Smooth muscle cell (in vitro differentiated cells): Measurements from ENCODE around the gene CCIN. TPM values are rescaled to one million over a fixed set of nuclear protein-coding genes. Genes with fewer than 3 reads are reported as not detected.

Experiments
- DNase-seq: peaks from one replicate; lab custom pipeline; 2025; ENCODE audit not compliant: unreplicated experiment; lab: John Stamatoyannopoulos, UW
- H2AFZ ChIP-seq: fragments of 200-600 bp; sonication (generic); 2 replicates; pipeline ENCODE4 v1.6.0; 2016; ENCODE audit warnings: antibody characterized with exemption, low read depth, mild to moderate bottlenecking
- H3F3A ChIP-seq: fragments of 200-600 bp; sonication (generic); 2 replicates; pipeline ENCODE4 v1.6.0; 2017; ENCODE audit warnings: antibody characterized with exemption, low read depth
- H3K27ac ChIP-seq: fragments of 200-600 bp; sonication (generic); 2 replicates; pipeline ENCODE4 v1.5.1; 2016; ENCODE audit warnings: low read depth, mild to moderate bottlenecking
- H3K27me3 ChIP-seq: fragments of 200-600 bp; sonication (generic); 2 replicates; pipeline ENCODE4 v1.6.1; 2016; ENCODE audit warnings: low read depth, mild to moderate bottlenecking
- H3K36me3 ChIP-seq: fragments of 200-600 bp; sonication (generic); 2 replicates; pipeline ENCODE4 v1.5.1; 2016; ENCODE audit warnings: low read depth
- H3K4me1 ChIP-seq: fragments of 200-600 bp; sonication (generic); 2 replicates; pipeline ENCODE4 v1.5.1; 2016; ENCODE audit warnings: low read depth
- H3K4me2 ChIP-seq: fragments of 200-600 bp; sonication (generic); 2 replicates; pipeline ENCODE4 v1.6.0; 2016; ENCODE audit warnings: mild to moderate bottlenecking
- H3K4me3 ChIP-seq: fragments of 200-600 bp; sonication (generic); 2 replicates; pipeline ENCODE4 v1.5.1; 2016; ENCODE audit warnings: mild to moderate bottlenecking
- H3K79me2 ChIP-seq: fragments of 200-600 bp; sonication (generic); 2 replicates; pipeline ENCODE4 v1.6.0; 2016; ENCODE audit warnings: low read depth, mild to moderate bottlenecking
- H3K9ac ChIP-seq: fragments of 200-600 bp; sonication (generic); 2 replicates; pipeline ENCODE4 v1.6.0; 2016; ENCODE audit warnings: low read depth
- H3K9me3 ChIP-seq: fragments of 200-600 bp; sonication (generic); replicated peaks from 2 replicates; pipeline ENCODE4 v1.5.1; 2016; ENCODE audit warnings: low read depth
- H4K20me1 ChIP-seq: fragments of 200-600 bp; sonication (generic); 2 replicates; pipeline ENCODE4 v1.6.0; 2016; ENCODE audit warnings: low read depth
- CTCF ChIP-seq: fragments of 200-600 bp; sonication (generic); IDR thresholded peaks from 2 replicates; pipeline ENCODE4 v1.5.1; 2017; ENCODE audit warnings: borderline replicate concordance, mild to moderate bottlenecking, antibody characterized with exemption; ENCODE audit not compliant: insufficient read depth, poor library complexity, severe bottlenecking
- WGBS: methylation state at CpG from one replicate; pipeline ENCODE4 v1.1.7; 2016; ENCODE audit warnings: low lambda C conversion rate; 5-methylcytosine and 5-hydroxymethylcytosine counted together
- polyA plus RNA-seq: library from polyadenylated mRNA; unstranded; fragments of >200 nt; fragmentation: Nextera tagmentation; extraction: Ambion mirVana; gene quantifications from 2 replicates; pipeline ENCODE4 v1.2.1, GENCODE V29; 2016
- total RNA-seq: library from RNA; depleted of rRNA; stranded (reverse); fragments of >200 nt; gene quantifications from 2 replicates; pipeline ENCODE4 v1.2.3, GENCODE V29; 2014

CCIN gene
- total and polyA plus RNA-seq, 2 experiments from 2014 or later, result 0.31 to 1.3 TPM

DNA sequence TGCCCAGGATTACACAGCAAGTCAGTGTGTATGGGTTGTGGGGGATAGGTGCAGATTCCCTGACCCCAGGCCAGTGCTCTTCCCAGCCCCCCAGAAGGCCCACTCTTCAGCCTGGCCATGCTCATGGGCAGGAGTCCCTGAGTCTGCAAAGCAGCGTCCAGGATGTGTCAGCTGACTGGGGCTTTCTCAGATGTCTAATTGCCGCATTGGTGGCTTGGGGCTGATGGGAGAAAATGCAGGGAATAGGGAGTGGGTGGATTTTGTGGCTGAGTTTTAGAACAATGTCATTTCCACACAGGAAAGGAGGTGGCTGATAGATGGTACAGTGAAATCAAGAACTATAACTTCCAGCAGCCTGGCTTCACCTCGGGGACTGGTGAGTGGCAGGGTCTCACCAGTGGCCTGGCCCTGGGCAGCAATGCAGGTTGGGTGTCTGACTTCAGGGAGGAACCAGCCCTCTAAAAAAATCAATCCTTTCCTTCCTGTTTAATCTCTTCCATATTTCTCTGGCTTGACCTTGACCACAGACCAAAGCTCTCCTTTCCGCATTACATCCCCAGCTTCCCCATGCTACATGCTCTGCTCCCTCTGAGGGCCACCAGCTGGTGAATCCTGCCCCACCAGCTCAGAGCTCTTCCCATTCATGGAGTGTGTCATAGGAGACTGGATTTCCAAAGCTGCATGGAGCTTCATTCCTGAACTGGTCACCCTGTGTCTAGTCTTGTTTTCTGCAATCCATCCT is 18.4 kb upstream of the CCIN start:
- no peak for DNase-seq
- Histone ChIP-seq H3K4me1 (peaks cover 5% of the 10 kb centered on the region), H3F3A (peaks cover 38% of the 10 kb centered on the region), H3K9me3 (no peaks in the 10 kb centered on the region), H2AFZ (no peak overlapping the region), H4K20me1 (no peaks in the 10 kb centered on the region), H3K36me3 (no peaks in the 10 kb centered on the region), H3K4me2 (peak overlapping the region; percentile 28), H3K27ac (peak overlapping the region; percentile 83), H3K4me3 (no peak overlapping the region), H3K79me2 (no peaks in the 10 kb centered on the region), H3K9ac (peak overlapping the region; percentile 7), H3K27me3 (no peaks in the 10 kb centered on the region)
- TF ChIP-seq CTCF, result no peak
- WGBS, result 34% methylated on average over 4 of the region's 4 CpGs

GRCh38 chr9:36151316-36152210 is 17.6 kb upstream of the CCIN start:
- peaks cover 1% of the 10 kb centered on the region for H3K4me1 ChIP-seq
- H3K27ac ChIP-seq, result peak overlapping the region; percentile 83
- H4K20me1 ChIP-seq, result no peaks in the 10 kb centered on the region
- peak overlapping the region; percentile 49 for H3K9ac ChIP-seq
- H3K27me3 ChIP-seq, result no peaks in the 10 kb centered on the region
- H3K4me3 ChIP-seq, result no peak overlapping the region
- DNase-seq, result no peak
- TF ChIP-seq CTCF, result no peak
- no peaks in the 10 kb centered on the region for H3K79me2 ChIP-seq
- peak overlapping the region; percentile 28 for H3K4me2 ChIP-seq
- H3K36me3 ChIP-seq, result no peaks in the 10 kb centered on the region
- H3K9me3 ChIP-seq, result peaks cover 3% of the 10 kb centered on the region
- no peak overlapping the region for H2AFZ ChIP-seq
- H3F3A ChIP-seq, result peaks cover 35% of the 10 kb centered on the region
- WGBS, result 79% methylated on average over 14 of the region's 14 CpGs

DNA sequence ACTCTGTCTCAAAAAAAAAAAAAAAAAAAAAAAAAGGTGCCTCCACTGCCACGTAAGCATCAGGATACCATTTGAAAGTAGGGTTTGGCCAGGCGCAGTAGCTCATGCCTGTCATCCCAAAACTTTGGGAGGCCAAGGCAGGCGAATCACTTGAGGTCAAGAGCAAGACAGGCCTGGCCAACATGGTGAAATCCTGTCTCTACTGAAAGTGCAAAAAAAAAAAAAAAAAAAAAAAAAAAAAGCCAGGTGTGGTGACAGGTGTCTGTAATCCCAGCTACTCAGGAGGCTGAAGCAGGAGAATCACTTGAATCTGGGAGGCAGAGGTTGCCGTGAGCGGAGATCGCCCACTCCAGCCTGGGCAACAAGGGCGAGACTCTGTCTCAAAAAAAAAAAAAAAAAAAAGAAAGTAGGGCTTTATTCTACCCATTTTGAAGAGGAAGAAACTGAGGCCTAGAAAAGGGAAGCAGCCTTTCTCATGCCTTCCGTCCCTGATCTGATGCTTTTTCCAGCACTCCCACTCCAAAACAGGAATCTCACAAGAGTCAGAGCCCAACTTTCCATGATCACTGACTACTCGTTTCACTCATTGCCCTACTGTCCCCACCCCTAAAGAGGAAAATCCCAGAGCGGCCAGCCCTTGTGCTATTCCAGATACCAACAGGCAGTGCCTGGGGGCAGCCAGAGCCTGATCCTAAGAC is 16.3 kb upstream of the CCIN start:
- Histone ChIP-seq H3K4me3 (no peak overlapping the region), H3K27ac (peak overlapping the region; percentile 100), H3K4me2 (no peak overlapping the region), H3K79me2 (no peaks in the 10 kb centered on the region), H4K20me1 (no peaks in the 10 kb centered on the region), H3K4me1 (no peaks in the 10 kb centered on the region), H3K27me3 (no peaks in the 10 kb centered on the region), H2AFZ (no peak overlapping the region), H3K36me3 (no peaks in the 10 kb centered on the region), H3K9ac (no peak overlapping the region), H3K9me3 (peaks cover 4% of the 10 kb centered on the region), H3F3A (peaks cover 29% of the 10 kb centered on the region)
- no peak for DNase-seq
- no peak for TF ChIP-seq CTCF
- 92% methylated on average over 10 of the region's 10 CpGs for WGBS
